HCT116 (cell line): Measurements from ENCODE around the gene CXCL5.

Experiments
- POLR2A ChIP-seq: IDR thresholded peaks from 2 replicates; pipeline ENCODE4 v1.7.0; 2011; ENCODE audit warnings: borderline replicate concordance; ENCODE audit not compliant: insufficient read depth, insufficient read length; ENCODE audit errors: extremely low read depth
- TF ChIP-seq, protein P1 (sequence below), 3 experiments: fragments of 200-600 bp in 1 of 3; sonication (generic) in 1 of 3; IDR thresholded peaks in 2 of 3; conservative IDR thresholded peaks in 1 of 3; 2 replicates each; pipeline ENCODE4 v1.5.1; 2012 to 2017; ENCODE audit warnings: low read depth in 2 of 3, low read length in 2 of 3, antibody characterized with exemption in 1 of 3, borderline replicate concordance in 1 of 3, control low read depth in 1 of 3, mild to moderate bottlenecking in 1 of 3, mixed read lengths in 1 of 3, mixed run types in 1 of 3, moderate library complexity in 1 of 3; ENCODE audit not compliant: insufficient read depth in 1 of 3

DNA sequence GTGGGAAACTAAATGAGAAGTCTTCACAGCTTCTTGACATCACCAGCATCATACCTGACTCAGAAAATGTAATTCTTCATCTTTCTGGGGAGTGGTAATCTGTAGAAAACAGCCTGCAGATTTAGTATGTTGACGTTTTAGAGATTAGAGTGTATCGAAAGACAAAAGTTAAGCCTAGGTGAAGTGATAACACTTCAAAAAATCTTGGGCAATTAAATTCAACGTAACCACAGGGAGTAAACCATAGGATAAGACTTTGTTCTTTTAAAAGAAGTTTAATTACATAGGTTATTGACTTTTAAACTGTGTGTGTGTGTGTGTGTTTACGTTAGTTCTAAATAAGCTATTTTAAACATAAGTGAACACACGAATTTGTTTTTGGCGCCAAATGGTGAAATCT is 1.8 kb upstream of the CXCL5 start:
- TF ChIP-seq, protein P1, sequence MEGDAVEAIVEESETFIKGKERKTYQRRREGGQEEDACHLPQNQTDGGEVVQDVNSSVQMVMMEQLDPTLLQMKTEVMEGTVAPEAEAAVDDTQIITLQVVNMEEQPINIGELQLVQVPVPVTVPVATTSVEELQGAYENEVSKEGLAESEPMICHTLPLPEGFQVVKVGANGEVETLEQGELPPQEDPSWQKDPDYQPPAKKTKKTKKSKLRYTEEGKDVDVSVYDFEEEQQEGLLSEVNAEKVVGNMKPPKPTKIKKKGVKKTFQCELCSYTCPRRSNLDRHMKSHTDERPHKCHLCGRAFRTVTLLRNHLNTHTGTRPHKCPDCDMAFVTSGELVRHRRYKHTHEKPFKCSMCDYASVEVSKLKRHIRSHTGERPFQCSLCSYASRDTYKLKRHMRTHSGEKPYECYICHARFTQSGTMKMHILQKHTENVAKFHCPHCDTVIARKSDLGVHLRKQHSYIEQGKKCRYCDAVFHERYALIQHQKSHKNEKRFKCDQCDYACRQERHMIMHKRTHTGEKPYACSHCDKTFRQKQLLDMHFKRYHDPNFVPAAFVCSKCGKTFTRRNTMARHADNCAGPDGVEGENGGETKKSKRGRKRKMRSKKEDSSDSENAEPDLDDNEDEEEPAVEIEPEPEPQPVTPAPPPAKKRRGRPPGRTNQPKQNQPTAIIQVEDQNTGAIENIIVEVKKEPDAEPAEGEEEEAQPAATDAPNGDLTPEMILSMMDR (IDR thresholded peaks at IDR 0.05 in 2 of 3, conservative IDR thresholded peaks at IDR 0.05 in 1 of 3; ENCODE audit: borderline replicate concordance in 1 of 3, insufficient read depth in 1 of 3, low read depth in 2 of 3, low read length in 2 of 3), result no peak
- TF ChIP-seq POLR2A, result no peak
